Trophoblast cell (in vitro differentiated cells and primary cell): ENCODE data around the gene HS6ST2.

Experiments used
- DNase-seq, 2 donors: peaks; one replicate each; pipeline ENCODE4 v3.0.0-alpha.2; 2016
- H2AFZ ChIP-seq: 2 replicates; pipeline ENCODE4 v1.6.1; 2013; ENCODE audit warnings: low read length, moderate library complexity, mild to moderate bottlenecking; ENCODE audit not compliant: insufficient read depth, poor library complexity
- H2AK5ac ChIP-seq: 2 replicates; pipeline ENCODE4 v1.6.1; 2013; ENCODE audit warnings: mild to moderate bottlenecking, low read length
- H2BK120ac ChIP-seq: 2 replicates; pipeline ENCODE4 v1.6.1; 2013; ENCODE audit warnings: low read length, mild to moderate bottlenecking, moderate library complexity; ENCODE audit not compliant: insufficient read depth, poor library complexity
- H2BK12ac ChIP-seq: 2 replicates; pipeline ENCODE4 v1.6.1; 2013; ENCODE audit warnings: mild to moderate bottlenecking, low read length, moderate library complexity
- H2BK5ac ChIP-seq: 2 replicates; pipeline ENCODE4 v1.6.1; 2013; ENCODE audit warnings: low read length, low read depth, moderate library complexity, mild to moderate bottlenecking; ENCODE audit not compliant: poor library complexity
- H3K14ac ChIP-seq: 2 replicates; pipeline ENCODE4 v1.6.1; 2013; ENCODE audit warnings: mild to moderate bottlenecking, low read length
- H3K18ac ChIP-seq: 2 replicates; pipeline ENCODE4 v1.6.1; 2013; ENCODE audit warnings: mild to moderate bottlenecking, low read length
- H3K23ac ChIP-seq: 2 replicates; pipeline ENCODE4 v1.6.1; 2013; ENCODE audit warnings: low read length
- H3K27ac ChIP-seq: 2 replicates; pipeline ENCODE4 v1.5.1; 2013; ENCODE audit warnings: low read depth, mild to moderate bottlenecking, inconsistent platforms, low read length, moderate library complexity
- H3K27me3 ChIP-seq: 2 replicates; pipeline ENCODE4 v1.6.1; 2013; ENCODE audit warnings: inconsistent platforms, mild to moderate bottlenecking, low read length, moderate library complexity; ENCODE audit not compliant: insufficient read depth
- H3K36me3 ChIP-seq, 2 experiments: 1 replicate in 1 of 2; 2 replicates in 1 of 2; pipeline ENCODE4 v1.6.1; 2013; ENCODE audit warnings: low read length in 2 of 2, mild to moderate bottlenecking in 2 of 2, moderate library complexity in 1 of 2; ENCODE audit not compliant: insufficient read depth in 2 of 2, control insufficient read depth in 1 of 2
- H3K4ac ChIP-seq: 2 replicates; pipeline ENCODE4 v1.6.1; 2013; ENCODE audit warnings: low read depth, mild to moderate bottlenecking, low read length, moderate library complexity
- H3K4me1 ChIP-seq, 2 experiments: 1 replicate in 1 of 2; 2 replicates in 1 of 2; pipeline ENCODE4 v1.6.1; 2013; ENCODE audit warnings: low read length in 2 of 2, mild to moderate bottlenecking in 2 of 2, moderate library complexity in 1 of 2; ENCODE audit not compliant: insufficient read depth in 2 of 2, control insufficient read depth in 1 of 2
- H3K4me2 ChIP-seq: 2 replicates; pipeline ENCODE4 v1.6.1; 2013; ENCODE audit warnings: inconsistent platforms, mild to moderate bottlenecking, low read length, moderate library complexity
- H3K4me3 ChIP-seq: 2 replicates; pipeline ENCODE4 v1.5.1; 2013; ENCODE audit warnings: mild to moderate bottlenecking, low read depth, low read length, inconsistent platforms
- H3K79me1 ChIP-seq: one replicate; pipeline ENCODE4 v1.6.1; 2013; ENCODE audit warnings: low read length
- H3K79me2 ChIP-seq: 2 replicates; pipeline ENCODE4 v1.6.1; 2013; ENCODE audit warnings: low read length, mild to moderate bottlenecking; ENCODE audit not compliant: control insufficient read depth, insufficient read depth, poor library complexity
- H3K9ac ChIP-seq: 2 replicates; pipeline ENCODE4 v1.6.1; 2013; ENCODE audit warnings: mild to moderate bottlenecking, low read length
- H3K9me3 ChIP-seq: 2 replicates; pipeline ENCODE4 v1.6.1; 2013; ENCODE audit warnings: low read depth, mild to moderate bottlenecking, control low read depth, inconsistent platforms, low read length; ENCODE audit not compliant: insufficient read depth
- H4K12ac ChIP-seq: 2 replicates; pipeline ENCODE4 v1.6.1; 2013; ENCODE audit warnings: low read depth, mild to moderate bottlenecking, low read length, moderate library complexity
- H4K8ac ChIP-seq: 2 replicates; pipeline ENCODE4 v1.6.1; 2013; ENCODE audit warnings: low read depth, mild to moderate bottlenecking, low read length, moderate library complexity
- H4K91ac ChIP-seq: one replicate; pipeline ENCODE4 v1.6.1; 2013; ENCODE audit warnings: low read depth, mild to moderate bottlenecking, low read length, moderate library complexity
- WGBS: extraction: QIAGEN DNeasy Blood & Tissue Kit; methylation state at CpG from one replicate; pipeline ENCODE4 v1.1.7; 2013; ENCODE audit warnings: missing lambda C conversion rate; ENCODE audit not compliant: insufficient read length, insufficient coverage; ENCODE audit errors: extremely low coverage; 5-methylcytosine and 5-hydroxymethylcytosine counted together

Gene HS6ST2

DNA sequence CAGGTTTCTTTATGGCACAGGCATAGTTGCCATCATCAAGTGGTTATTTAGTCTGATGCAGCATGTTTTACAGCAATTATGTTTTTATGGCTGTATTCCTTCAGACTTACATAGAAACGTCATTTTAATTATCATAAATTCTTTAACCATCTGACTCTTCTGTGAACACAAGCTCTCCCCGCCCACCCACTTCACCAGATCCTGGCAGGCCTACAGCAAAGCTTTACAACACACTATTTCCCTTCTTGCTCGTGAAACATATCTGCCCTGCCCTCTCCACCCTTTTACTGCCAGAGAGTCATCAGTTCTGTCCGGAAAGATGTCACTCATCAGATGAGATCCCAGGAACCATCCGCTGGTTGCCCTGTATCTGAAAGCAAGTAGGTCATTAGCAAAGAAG lies 120.5 kb downstream of the HS6ST2 start:
- Histone ChIP-seq H4K12ac (no peak overlapping the region), H4K8ac (no peak overlapping the region), H3K4me3 (no peak overlapping the region), H3K23ac (no peak overlapping the region), H3K36me3 (no peaks in the 10 kb centered on the region), H3K27me3 (no peaks in the 10 kb centered on the region), H3K4ac (no peak overlapping the region), H3K9me3 (no peaks in the 10 kb centered on the region), H3K79me1 (no peaks in the 10 kb centered on the region), H2BK120ac (no peak overlapping the region), H3K27ac (no peak overlapping the region), H3K14ac (no peak overlapping the region), H3K4me1 (no peaks in the 10 kb centered on the region), H2BK5ac (no peak overlapping the region), H4K91ac (no peak overlapping the region), H3K79me2 (no peaks in the 10 kb centered on the region), H3K18ac (no peak overlapping the region), H2BK12ac (no peak overlapping the region), H2AK5ac (no peak overlapping the region), H3K9ac (no peak overlapping the region), H3K4me2 (no peak overlapping the region), H2AFZ (no peak overlapping the region)
- no peak for DNase-seq
- no CpG with 5 or more reads among the region's 5 CpGs for WGBS

DNA sequence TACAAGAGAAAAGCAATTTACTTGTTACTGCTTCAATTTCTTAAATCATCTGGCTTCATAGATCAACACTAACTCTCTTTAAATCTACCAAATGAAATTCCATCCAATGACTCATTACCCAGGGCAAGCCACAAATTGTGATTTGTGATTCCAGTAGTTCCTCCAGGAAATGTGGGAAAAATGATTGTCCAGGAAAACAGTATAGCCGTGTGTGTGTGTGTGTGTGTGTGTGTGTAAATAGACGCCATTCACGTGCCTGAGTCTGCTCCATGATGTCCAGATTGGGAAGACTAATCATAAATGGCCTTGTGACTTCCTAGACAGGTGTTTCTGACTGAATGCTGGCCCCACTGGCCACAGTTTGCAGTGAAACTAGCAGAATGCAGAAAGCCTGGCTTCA lies 121.3 kb downstream of the HS6ST2 start:
- WGBS, result no CpG with 5 or more reads among the region's 3 CpGs

DNA sequence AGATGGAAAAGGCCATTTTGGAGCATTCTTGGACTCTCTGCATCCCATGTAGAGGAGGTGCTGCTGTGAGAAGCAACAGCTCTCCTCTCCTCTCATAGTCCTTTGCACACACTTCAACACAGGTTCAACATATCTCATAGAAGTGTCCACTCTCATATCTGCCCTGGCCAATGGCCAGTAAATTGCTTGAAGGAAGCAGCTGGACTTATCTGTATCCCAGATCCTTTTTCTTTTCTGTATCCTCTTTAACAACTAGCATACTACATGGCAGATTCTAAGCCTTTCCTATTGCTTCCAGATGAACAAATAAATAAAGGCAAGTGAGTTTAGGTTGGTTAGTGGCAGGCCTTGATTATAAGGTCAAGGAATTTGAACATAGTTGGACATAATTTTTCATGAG lies 122.0 kb downstream of the HS6ST2 start:
- no peak overlapping the region for H3K4me3 ChIP-seq
- no peak overlapping the region for H2AK5ac ChIP-seq
- no peak overlapping the region for H3K4me2 ChIP-seq
- H3K23ac ChIP-seq, result no peak overlapping the region
- DNase-seq, result no peak
- no peak overlapping the region for H2AFZ ChIP-seq
- no peak overlapping the region for H4K91ac ChIP-seq
- no peak overlapping the region for H2BK5ac ChIP-seq
- no peaks in the 10 kb centered on the region for H3K27me3 ChIP-seq
- H4K8ac ChIP-seq, result no peak overlapping the region
- H3K9me3 ChIP-seq, result no peaks in the 10 kb centered on the region
- H3K14ac ChIP-seq, result no peak overlapping the region
- no peak overlapping the region for H2BK120ac ChIP-seq
- H3K79me2 ChIP-seq, result no peaks in the 10 kb centered on the region
- H2BK12ac ChIP-seq, result no peak overlapping the region
- H4K12ac ChIP-seq, result no peak overlapping the region
- no peak overlapping the region for H3K18ac ChIP-seq
- no peaks in the 10 kb centered on the region for H3K36me3 ChIP-seq
- H3K79me1 ChIP-seq, result no peaks in the 10 kb centered on the region
- no peak overlapping the region for H3K9ac ChIP-seq
- no peak overlapping the region for H3K27ac ChIP-seq
- no peaks in the 10 kb centered on the region for H3K4me1 ChIP-seq
- no peak overlapping the region for H3K4ac ChIP-seq

More for the DNA sequence above, 121.3 kb downstream of the HS6ST2 start:
- no peak overlapping the region for H2BK5ac ChIP-seq
- no peak overlapping the region for H3K4ac ChIP-seq
- H3K9ac ChIP-seq, result no peak overlapping the region
- H3K4me3 ChIP-seq, result no peak overlapping the region
- H3K14ac ChIP-seq, result no peak overlapping the region
- no peak overlapping the region for H3K27ac ChIP-seq
- no peak overlapping the region for H3K4me2 ChIP-seq
- H3K9me3 ChIP-seq, result no peaks in the 10 kb centered on the region
- H3K36me3 ChIP-seq, result no peaks in the 10 kb centered on the region
- H3K79me2 ChIP-seq, result no peaks in the 10 kb centered on the region
- H2BK12ac ChIP-seq, result no peak overlapping the region
- no peak overlapping the region for H2AFZ ChIP-seq
- no peak overlapping the region for H3K18ac ChIP-seq
- H3K23ac ChIP-seq, result no peak overlapping the region
- H2BK120ac ChIP-seq, result no peak overlapping the region
- no peak overlapping the region for H4K12ac ChIP-seq
- no peaks in the 10 kb centered on the region for H3K4me1 ChIP-seq
- no peaks in the 10 kb centered on the region for H3K79me1 ChIP-seq
- no peaks in the 10 kb centered on the region for H3K27me3 ChIP-seq
- H2AK5ac ChIP-seq, result no peak overlapping the region
- no peak overlapping the region for H4K91ac ChIP-seq
- no peak for DNase-seq
- H4K8ac ChIP-seq, result no peak overlapping the region

DNA sequence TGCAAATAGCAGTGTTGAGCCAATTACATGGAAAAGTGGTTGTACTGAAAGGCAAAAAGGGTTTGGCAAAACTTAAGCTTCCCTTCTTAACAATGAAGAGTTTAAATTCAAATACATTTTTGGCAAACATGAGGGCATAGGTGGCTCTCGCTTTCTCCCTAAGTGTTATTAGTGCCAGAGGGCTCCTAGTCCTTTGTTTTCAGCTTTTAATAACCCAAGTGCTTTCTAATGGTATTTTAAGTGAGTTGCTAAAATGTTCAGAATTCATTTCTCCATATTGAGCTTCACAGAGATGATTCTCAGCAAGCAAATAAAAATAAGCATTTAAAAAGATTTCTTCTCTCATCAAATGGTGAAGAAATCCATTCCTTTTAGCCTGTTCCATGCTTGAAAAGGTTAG lies 123.7 kb downstream of the HS6ST2 start:
- no peak overlapping the region for H2AFZ ChIP-seq
- H3K9ac ChIP-seq, result no peak overlapping the region
- H4K12ac ChIP-seq, result no peak overlapping the region
- no peaks in the 10 kb centered on the region for H3K79me1 ChIP-seq
- no peak overlapping the region for H2AK5ac ChIP-seq
- no peak overlapping the region for H3K14ac ChIP-seq
- H3K27ac ChIP-seq, result no peak overlapping the region
- no peak overlapping the region for H2BK12ac ChIP-seq
- no peak overlapping the region for H2BK5ac ChIP-seq
- H4K91ac ChIP-seq, result no peak overlapping the region
- no peak overlapping the region for H3K4me2 ChIP-seq
- no peaks in the 10 kb centered on the region for H3K27me3 ChIP-seq
- H3K79me2 ChIP-seq, result no peaks in the 10 kb centered on the region
- H3K4ac ChIP-seq, result no peak overlapping the region
- no peak overlapping the region for H3K23ac ChIP-seq
- H3K4me3 ChIP-seq, result no peak overlapping the region
- no peak overlapping the region for H2BK120ac ChIP-seq
- no CpG with 5 or more reads among the region's 1 CpG for WGBS
- no peak for DNase-seq
- no peaks in the 10 kb centered on the region for H3K9me3 ChIP-seq
- no peaks in the 10 kb centered on the region for H3K36me3 ChIP-seq
- no peaks in the 10 kb centered on the region for H3K4me1 ChIP-seq
- no peak overlapping the region for H3K18ac ChIP-seq
- no peak overlapping the region for H4K8ac ChIP-seq

DNA sequence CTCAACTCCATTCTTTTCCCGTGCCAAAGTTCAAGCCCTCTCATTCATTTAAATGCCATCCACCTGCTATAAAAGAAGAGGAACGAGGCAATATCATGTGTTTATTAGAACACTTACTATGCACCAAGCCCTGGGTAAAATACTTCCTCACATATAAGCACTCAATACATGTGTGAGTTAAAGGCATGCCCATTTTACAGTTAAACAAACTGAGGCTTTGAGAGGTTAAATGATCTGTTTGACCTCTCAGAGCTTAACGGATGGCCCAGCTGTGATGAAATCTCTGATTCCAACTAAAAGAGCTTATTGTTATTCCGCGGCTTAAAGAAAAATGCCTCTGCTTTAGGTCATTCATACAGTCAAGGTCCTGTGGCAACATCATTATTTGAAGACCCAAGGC lies 124.3 kb downstream of the HS6ST2 start:
- Histone ChIP-seq H3K27me3 (no peaks in the 10 kb centered on the region), H3K4me1 (no peaks in the 10 kb centered on the region), H3K23ac (no peak overlapping the region), H3K14ac (no peak overlapping the region), H3K27ac (no peak overlapping the region), H3K36me3 (no peaks in the 10 kb centered on the region), H2BK5ac (no peak overlapping the region), H3K79me2 (no peaks in the 10 kb centered on the region), H3K79me1 (no peaks in the 10 kb centered on the region), H4K91ac (no peak overlapping the region), H3K18ac (no peak overlapping the region), H3K9me3 (no peaks in the 10 kb centered on the region), H3K4me2 (no peak overlapping the region), H3K4ac (no peak overlapping the region), H2AFZ (no peak overlapping the region), H4K12ac (no peak overlapping the region), H2AK5ac (no peak overlapping the region), H4K8ac (no peak overlapping the region), H3K4me3 (no peak overlapping the region), H2BK12ac (no peak overlapping the region), H2BK120ac (no peak overlapping the region), H3K9ac (no peak overlapping the region)
- DNase-seq, result no peak
- WGBS, result no CpG with 5 or more reads among the region's 5 CpGs
